DOHH2 (cell line): ENCODE results near the gene SPOCK2.

Experiments
- CTCF ChIP-seq: fragments of 200-600 bp; sonication (generic); IDR thresholded peaks from one replicate; pipeline ENCODE4 v1.5.1; 2014; ENCODE audit warnings: antibody characterized with exemption, mild to moderate bottlenecking, low read depth, low read length; ENCODE audit not compliant: poor library complexity, severe bottlenecking
- EZH2phosphoT487 ChIP-seq: fragments of 200-600 bp; sonication (generic); IDR thresholded peaks from 2 replicates; pipeline ENCODE4 v1.6.1; 2017; ENCODE audit warnings: borderline replicate concordance, mild to moderate bottlenecking, antibody characterized with exemption, low read length, moderate library complexity, mixed read lengths

GRCh38 chr10:72106896-72107295 lies 18.5 kb upstream of the SPOCK2 start:
- TF ChIP-seq CTCF (no peak), EZH2phosphoT487 (no peak)
